SIG-M5 treated with dmso at 0.1 percent for 504 hours (cell line): ENCODE results near the gene GSTM3.

ENCODE experiments used
- DNase-seq: peaks from one replicate; lab custom pipeline; 2025; ENCODE audit not compliant: unreplicated experiment; lab: John Stamatoyannopoulos, UW

Gene GSTM3

DNA sequence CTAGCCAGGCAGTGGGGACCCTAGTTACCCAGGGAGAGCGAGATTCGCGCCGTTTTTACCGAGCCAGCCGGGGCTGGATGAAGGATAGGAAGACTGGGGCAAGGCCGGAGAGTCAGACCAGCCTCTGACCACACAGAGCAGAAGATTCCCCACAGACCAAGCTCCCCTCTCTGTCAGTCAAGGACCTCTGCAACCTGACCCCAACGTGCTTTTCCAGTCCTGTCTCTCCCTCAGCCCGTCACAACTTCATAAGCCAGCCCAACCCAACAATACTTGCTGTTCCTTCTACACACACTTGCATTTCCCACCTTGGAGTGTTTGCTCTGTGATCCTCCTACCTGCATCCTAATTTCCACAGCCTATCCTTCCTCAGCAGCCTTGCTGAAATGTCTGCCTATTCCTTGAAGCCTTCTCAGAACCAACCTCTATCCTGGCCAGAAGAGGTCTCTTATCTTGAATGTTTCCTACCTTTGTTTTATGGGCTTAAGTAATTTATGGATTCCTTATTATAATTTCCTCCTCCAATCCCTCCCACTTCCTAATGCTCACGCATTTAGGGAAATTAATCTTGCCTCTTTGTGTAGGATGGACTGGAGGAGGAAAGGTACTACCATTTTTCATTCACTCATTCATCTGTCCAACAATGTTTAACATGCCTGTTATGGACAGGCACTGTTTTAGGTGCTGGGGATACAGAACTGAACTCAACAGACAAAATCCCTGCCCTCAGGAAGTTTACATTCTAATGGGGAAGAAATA, at the start of gene GSTM3:
Gene GSTM3 (minus strand): TSS at position 424 of the 759 bp plus-strand sequence. CDS start 751 bp downstream, outside the sequence.
- no peak for DNase-seq

GRCh38 chr1:109790329-109790728, 49.5 kb upstream of the GSTM3 start:
- no peak for DNase-seq

- no peak for DNase-seq
Measured at GRCh38 chr1:109789551-109790180, 48.8 kb upstream of the GSTM3 start.

DNA sequence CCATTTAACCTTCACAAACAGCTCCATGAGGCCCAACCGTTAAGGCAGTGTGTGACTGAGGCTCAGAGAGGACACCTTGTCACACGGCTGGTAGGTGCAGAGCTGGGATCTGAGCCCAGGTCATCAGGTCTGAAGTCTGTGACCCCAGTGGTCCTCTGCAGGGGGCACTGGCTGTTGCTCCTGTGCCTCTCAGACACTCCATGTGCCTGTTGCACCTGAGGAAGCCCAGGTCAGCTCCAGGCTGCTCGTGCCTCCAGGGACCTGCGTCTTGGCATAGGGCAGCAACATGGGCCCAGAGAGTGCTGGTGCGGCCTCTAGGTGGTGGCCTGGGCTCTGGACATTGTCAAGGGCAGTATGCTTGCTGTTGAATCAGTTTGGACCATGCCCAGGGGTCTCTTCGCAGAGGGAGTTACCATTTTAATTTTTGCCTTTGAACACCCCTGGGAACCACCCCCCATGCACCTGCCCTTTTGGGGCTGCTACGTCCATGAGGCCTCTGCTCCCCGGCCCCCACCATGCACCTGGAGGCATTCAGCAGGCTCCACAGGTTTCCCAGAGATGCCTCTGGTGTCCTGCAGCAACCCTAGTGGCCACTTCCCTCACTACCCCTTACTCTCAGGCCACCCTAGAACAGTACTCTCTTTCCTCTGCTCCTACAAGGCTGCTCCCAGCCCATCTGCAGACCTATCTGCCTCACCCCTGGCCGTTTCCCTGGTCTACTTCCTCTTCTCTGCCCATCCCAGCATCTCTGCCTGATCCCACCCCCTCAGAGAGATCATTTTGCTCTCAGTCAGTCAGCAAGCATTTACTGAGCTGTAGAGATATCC, 48.1 kb upstream of the GSTM3 start:
- DNase-seq, result peak; percentile 34

- no peak for DNase-seq
Measured at GRCh38 chr1:109787845-109788601, 47.2 kb upstream of the GSTM3 start.

DNA sequence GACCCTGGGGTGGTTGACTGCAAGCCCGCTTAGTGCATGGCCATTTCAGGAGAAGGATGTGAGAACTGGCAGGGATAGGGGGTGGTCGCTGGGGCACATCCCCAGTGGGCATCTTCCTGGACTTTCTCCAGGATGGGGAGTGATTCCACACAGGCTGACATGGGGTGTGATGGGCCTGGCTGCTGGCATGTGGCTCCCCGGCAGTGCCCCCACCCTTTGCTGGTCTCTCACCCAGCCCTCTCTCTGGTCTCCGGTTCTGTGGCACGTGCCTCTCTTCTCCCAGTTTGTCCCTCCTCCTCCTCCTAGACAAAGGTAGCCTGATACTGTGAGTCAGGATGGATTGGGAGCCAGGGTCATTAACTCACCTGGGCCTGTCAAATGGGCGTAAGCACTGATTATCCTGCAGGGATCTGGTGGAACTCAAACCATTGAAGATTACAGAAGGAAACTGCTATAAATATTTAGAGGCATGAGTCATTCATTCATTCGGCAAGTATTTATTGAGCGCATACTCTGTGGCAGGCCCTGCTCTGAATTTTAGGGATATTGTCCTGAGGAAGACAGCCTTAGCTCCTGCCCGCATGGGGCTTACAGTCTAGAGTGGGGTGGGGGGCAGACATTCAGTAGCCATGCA, 46.5 kb upstream of the GSTM3 start:
- DNase-seq, result no peak

DNA sequence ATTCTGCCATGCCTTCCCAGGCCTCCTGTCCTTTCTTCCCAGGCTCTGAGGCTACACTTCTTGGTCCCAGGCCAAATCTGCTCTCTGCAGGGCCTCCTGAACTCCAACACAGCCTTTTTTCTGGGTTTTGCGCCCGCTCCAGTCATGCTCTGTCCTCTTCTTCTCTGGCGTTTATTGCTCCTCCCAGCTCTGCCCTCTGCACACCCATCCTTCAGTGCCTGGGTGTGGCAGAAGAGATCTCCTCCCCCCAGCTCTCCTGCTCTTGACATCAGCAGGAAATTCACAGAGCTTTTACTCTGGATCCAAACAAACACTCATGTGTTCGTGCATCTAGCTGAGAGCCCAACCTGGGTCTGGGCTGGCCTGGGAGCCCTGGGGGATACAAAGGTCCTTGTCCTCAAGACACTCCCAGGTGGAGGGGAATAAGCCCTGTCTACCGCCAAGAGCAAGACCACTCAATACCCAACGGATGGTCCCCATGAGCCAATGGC, 45.7 kb upstream of the GSTM3 start:
- DNase-seq, result no peak

GRCh38 chr1:109786112-109786480, 45.3 kb upstream of the GSTM3 start:
- no peak for DNase-seq

- DNase-seq, result no peak
Measured at GRCh38 chr1:109785446-109786111, 44.7 kb upstream of the GSTM3 start.

- DNase-seq, result no peak
Measured at GRCh38 chr1:109784551-109785252, 43.9 kb upstream of the GSTM3 start.

GRCh38 chr1:109783436-109783835, 42.6 kb upstream of the GSTM3 start:
- DNase-seq, result peak; percentile 28

DNA sequence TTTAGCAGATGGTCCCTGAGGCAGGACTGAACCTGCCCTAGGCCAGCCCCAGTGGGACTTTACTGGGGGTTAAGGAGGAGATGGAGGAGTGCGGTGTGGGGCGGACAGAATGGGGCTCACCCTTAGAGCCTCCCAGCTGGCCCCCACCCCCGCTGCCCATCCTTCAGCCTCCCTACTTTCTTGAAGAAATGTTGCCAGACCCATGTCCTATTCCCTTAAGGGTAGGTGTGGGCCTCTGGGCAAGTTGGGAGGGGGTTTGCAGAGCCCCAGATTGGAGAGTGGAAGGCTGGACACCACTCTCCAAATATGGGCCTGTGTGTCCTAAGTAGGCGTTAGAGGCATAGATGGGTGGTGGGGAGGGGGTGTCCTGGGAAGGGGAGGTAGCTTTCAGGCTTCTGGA, 42.1 kb upstream of the GSTM3 start:
- DNase-seq, result no peak

GRCh38 chr1:109782514-109782913, 41.7 kb upstream of the GSTM3 start:
- DNase-seq, result no peak

- no peak for DNase-seq
Measured at GRCh38 chr1:109781806-109782205, 41.0 kb upstream of the GSTM3 start.

GRCh38 chr1:109780982-109781381, 40.1 kb upstream of the GSTM3 start:
- DNase-seq, result no peak

GRCh38 chr1:109777980-109778625, 37.3 kb upstream of the GSTM3 start:
- DNase-seq, result no peak

DNA sequence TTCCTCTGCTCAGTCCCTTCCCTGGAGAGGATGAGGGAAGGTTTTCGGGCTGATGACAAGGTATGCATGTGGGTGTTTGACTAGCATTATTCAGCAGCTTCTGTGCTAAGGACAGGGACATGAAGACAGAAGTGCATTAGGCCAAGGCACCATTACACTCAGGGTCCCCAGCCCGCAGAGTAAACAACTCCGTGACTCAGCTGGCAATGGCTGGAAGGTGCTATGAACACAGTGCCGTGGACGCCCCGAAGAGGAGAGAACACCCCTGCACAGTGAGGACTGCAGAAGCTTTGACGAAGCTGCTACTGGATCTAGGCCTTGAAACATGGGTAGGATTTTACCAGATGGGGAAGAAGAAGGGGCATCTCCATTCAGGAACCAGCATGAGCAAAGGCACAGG, 36.6 kb upstream of the GSTM3 start:
- DNase-seq, result no peak

- DNase-seq, result peak; percentile 65
Measured at GRCh38 chr1:109776911-109777310, 36.1 kb upstream of the GSTM3 start.
